Muscle layer of colon (tissue), 2 donors: Measurements from ENCODE around the gene KIF17.
"Not testable (repeated sequence)": the region's sequence is repeated elsewhere in the genome, so short reads cannot be mapped to it uniquely, and the experiment has no call there.

Experiments used
- H3K27ac ChIP-seq: one replicate; pipeline ENCODE4 v1.7.0; 2013; ENCODE audit warnings: low read depth, mild to moderate bottlenecking, low read length, moderate library complexity
- H3K27me3 ChIP-seq, 2 donors: one replicate each; pipeline ENCODE4 v1.7.0; 2013; ENCODE audit warnings: low read length in 2 of 2, mild to moderate bottlenecking in 2 of 2; ENCODE audit not compliant: insufficient read depth in 2 of 2, control insufficient read depth in 1 of 2
- H3K36me3 ChIP-seq: one replicate; pipeline ENCODE4 v1.7.0; 2013; ENCODE audit warnings: mild to moderate bottlenecking, low read length; ENCODE audit not compliant: insufficient read depth
- H3K4me1 ChIP-seq: one replicate; pipeline ENCODE4 v1.7.0; 2013; ENCODE audit warnings: mild to moderate bottlenecking, low read length; ENCODE audit not compliant: insufficient read depth
- H3K4me3 ChIP-seq, 2 donors: one replicate each; pipeline ENCODE4 v1.7.0; 2013; ENCODE audit warnings: low read length in 2 of 2, low read depth in 1 of 2, mild to moderate bottlenecking in 1 of 2, moderate library complexity in 1 of 2
- H3K9ac ChIP-seq: one replicate; pipeline ENCODE4 v1.7.0; 2013; ENCODE audit warnings: low read length
- H3K9me3 ChIP-seq: one replicate; pipeline ENCODE4 v1.7.0; 2013; ENCODE audit warnings: mild to moderate bottlenecking, low read length
- donor health status: abdominal sarcoma.
- donor health status: Adenocarcinoma of cecum.

The KIF17 gene

DNA sequence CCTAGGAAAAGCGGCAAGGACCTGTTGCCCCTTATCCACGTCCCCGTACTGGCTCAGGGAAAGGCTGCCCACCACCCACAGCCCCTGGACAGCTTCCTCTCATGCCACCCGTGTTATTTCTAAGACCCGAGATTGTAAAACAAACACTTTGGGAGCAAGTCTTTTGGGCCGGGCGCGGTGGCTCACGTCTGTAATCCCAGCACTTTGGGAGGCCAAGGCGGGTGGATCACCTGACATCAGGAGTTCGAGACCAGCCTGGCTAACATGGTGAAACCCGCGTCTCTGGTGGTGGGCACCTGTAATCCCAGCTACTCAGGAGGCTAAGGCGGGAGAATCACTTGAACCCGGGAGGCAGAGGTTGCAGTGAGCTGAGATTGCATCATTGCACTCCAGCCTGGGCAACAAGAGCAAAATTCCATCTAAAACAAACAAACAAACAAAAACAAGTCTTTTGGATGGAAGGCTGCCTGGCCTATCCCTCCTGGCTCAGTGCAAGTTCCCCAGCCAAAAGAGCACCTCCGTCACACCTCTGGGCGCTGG, 606 bp upstream of the KIF17 start:
- not testable (repeated sequence) for H3K4me1 ChIP-seq, H3K27me3 ChIP-seq, H3K36me3 ChIP-seq, H3K27ac ChIP-seq, H3K9ac ChIP-seq, H3K4me3 ChIP-seq, H3K9me3 ChIP-seq

- Histone ChIP-seq H3K27ac (no peak overlapping the region), H3K27me3 (peaks cover 0 to 12% of the 10 kb centered on the region in 2 donors), H3K4me1 (no peaks in the 10 kb centered on the region), H3K4me3 (no peak overlapping the region), H3K9ac (no peak overlapping the region), H3K9me3 (no peaks in the 10 kb centered on the region), H3K36me3 (no peaks in the 10 kb centered on the region)
These were observed 1.6 kb downstream of the KIF17 start for GRCh38 chr1:20716232-20716631.

DNA sequence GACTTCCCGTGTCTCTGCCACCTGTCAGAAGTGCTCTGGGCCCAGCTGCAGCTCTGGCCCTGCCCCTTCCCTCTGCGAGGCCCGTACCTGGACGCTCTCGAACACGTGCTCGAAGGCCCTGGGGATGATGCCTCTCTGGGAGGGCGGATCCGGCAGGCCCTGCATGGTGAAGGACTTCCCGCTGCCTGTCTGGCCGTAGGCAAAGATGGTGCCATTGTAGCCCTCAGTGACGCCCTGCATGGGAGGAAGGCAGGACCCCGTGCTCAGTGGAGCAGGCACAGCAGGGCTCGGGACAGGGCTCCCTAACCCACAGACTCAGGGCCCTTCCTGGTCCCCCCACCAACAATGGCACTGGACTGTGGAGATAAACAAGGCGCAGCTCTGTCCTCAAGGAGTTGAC, 2.4 kb downstream of the KIF17 start:
- H3K36me3 ChIP-seq = no peaks in the 10 kb centered on the region
- H3K27me3 ChIP-seq = peaks cover 0 to 16% of the 10 kb centered on the region in 2 donors
- no peaks in the 10 kb centered on the region for H3K9me3 ChIP-seq
- no peak overlapping the region for H3K9ac ChIP-seq
- no peaks in the 10 kb centered on the region for H3K4me1 ChIP-seq
- H3K27ac ChIP-seq = no peak overlapping the region
- H3K4me3 ChIP-seq = no peak overlapping the region

DNA sequence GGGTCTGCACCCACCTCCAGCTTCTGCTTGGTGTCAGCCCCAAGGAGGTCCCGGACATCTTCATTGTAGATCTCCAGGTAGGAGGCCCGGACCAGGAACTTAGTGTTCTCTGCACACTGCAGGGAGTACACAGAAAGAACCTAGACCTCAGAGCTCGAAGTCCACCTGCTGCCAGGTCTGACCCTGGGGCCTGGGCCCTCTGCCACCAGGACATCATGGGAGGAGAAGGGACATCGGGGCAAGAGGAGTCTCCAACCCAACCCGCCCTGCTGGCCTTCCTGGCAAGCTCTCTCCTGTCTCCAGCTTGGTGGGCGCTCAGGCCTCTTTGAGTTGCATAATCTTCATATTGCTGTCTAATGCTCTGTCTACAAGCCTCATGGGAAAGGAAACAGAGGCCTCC, 4.4 kb downstream of the KIF17 start:
- Histone ChIP-seq H3K27me3 (peaks cover 0 to 19% of the 10 kb centered on the region in 2 donors), H3K9me3 (no peaks in the 10 kb centered on the region), H3K27ac (no peak overlapping the region), H3K4me1 (no peaks in the 10 kb centered on the region), H3K4me3 (no peak overlapping the region), H3K9ac (no peak overlapping the region), H3K36me3 (no peaks in the 10 kb centered on the region)

DNA sequence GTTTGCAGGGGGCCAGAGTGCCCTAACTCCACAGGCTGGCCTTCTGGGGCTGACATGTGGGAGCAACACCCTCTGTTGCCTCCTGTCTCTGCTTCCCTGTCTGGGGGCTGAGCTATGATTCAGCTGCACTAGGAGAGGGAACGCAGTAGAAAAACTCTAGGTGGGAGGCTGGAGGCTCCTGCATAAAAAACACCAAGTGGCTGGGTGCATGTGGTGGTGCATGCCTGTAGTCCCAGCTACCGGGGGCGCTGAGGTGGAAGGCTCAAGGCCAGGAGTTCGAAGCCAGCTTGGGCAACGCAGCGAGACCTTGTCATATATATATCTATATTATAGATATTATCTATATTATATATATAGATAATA, 5.6 kb downstream of the KIF17 start:
- Histone ChIP-seq H3K27ac (no peak overlapping the region), H3K4me3 (no peak overlapping the region), H3K9ac (no peak overlapping the region), H3K36me3 (no peaks in the 10 kb centered on the region), H3K9me3 (no peaks in the 10 kb centered on the region), H3K4me1 (no peaks in the 10 kb centered on the region), H3K27me3 (peaks cover 0 to 17% of the 10 kb centered on the region in 2 donors)

- H3K4me3 ChIP-seq = no peak overlapping the region
- H3K4me1 ChIP-seq = no peaks in the 10 kb centered on the region
- peaks cover 0 to 10% of the 10 kb centered on the region in 2 donors for H3K27me3 ChIP-seq
- no peak overlapping the region for H3K9ac ChIP-seq
- no peak overlapping the region for H3K27ac ChIP-seq
- H3K36me3 ChIP-seq = no peaks in the 10 kb centered on the region
- H3K9me3 ChIP-seq = no peaks in the 10 kb centered on the region
These were observed 6.3 kb downstream of the KIF17 start for GRCh38 chr1:20711285-20712214.

- Histone ChIP-seq H3K9ac (no peak overlapping the region), H3K4me1 (no peaks in the 10 kb centered on the region), H3K4me3 (no peak overlapping the region), H3K27me3 (peaks cover 0 to 10% of the 10 kb centered on the region in 2 donors), H3K36me3 (no peaks in the 10 kb centered on the region), H3K9me3 (no peaks in the 10 kb centered on the region), H3K27ac (no peak overlapping the region)
These were observed 7.1 kb downstream of the KIF17 start for GRCh38 chr1:20710469-20711284.

DNA sequence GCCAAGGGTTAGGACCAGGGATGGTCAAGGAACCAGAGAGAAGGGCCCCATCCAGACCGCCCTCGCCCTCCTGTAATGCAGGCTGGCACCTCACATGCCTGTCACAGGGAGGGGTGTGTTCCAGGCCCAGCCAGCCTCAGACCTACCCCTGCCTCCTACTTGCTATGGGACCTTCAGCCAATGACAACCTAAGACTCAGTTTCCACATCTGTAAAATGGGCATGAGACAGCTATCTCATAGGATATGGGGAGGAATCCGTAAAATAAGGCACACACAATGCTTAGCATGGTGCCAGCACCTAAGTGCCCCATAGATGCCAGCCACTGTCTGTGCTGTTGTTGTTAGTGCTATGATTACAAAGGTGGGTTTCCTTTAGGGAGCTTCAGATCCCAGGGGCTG, 7.9 kb downstream of the KIF17 start:
- Histone ChIP-seq H3K9me3 (no peaks in the 10 kb centered on the region), H3K4me1 (no peaks in the 10 kb centered on the region), H3K27me3 (peaks cover 0 to 10% of the 10 kb centered on the region in 2 donors), H3K4me3 (no peak overlapping the region), H3K9ac (no peak overlapping the region), H3K36me3 (no peaks in the 10 kb centered on the region), H3K27ac (no peak overlapping the region)

GRCh38 chr1:20708891-20709290, 8.9 kb downstream of the KIF17 start:
- H3K4me1 ChIP-seq = no peaks in the 10 kb centered on the region
- H3K36me3 ChIP-seq = no peaks in the 10 kb centered on the region
- H3K9me3 ChIP-seq = no peaks in the 10 kb centered on the region
- no peak overlapping the region for H3K27ac ChIP-seq
- no peak overlapping the region for H3K9ac ChIP-seq
- H3K4me3 ChIP-seq = no peak overlapping the region
- peaks cover 0 to 10% of the 10 kb centered on the region in 2 donors for H3K27me3 ChIP-seq

DNA sequence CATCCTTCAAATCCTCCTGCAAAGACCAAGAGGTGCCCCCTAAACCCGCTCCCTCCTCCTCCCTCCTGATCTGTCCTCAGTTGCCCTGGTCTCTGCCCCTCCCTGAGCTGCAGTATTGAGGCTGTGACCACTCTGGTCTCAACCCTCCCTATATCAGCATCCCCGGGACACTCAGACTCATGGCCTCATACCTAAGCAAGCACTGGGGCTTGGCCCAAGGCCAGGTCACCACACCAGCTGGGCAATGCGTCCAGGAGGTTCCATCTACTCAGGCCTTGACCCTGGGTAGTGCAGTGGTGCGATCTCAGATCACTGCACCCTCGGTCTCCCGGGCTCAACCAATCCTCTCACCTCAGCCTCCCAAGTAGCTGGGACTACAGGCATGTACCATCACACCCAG, 9.8 kb downstream of the KIF17 start:
- H3K9ac ChIP-seq = no peak overlapping the region
- no peak overlapping the region for H3K4me3 ChIP-seq
- H3K9me3 ChIP-seq = no peaks in the 10 kb centered on the region
- H3K36me3 ChIP-seq = no peaks in the 10 kb centered on the region
- H3K27ac ChIP-seq = no peak overlapping the region
- H3K27me3 ChIP-seq = peaks cover 0 to 10% of the 10 kb centered on the region in 2 donors
- no peaks in the 10 kb centered on the region for H3K4me1 ChIP-seq

DNA sequence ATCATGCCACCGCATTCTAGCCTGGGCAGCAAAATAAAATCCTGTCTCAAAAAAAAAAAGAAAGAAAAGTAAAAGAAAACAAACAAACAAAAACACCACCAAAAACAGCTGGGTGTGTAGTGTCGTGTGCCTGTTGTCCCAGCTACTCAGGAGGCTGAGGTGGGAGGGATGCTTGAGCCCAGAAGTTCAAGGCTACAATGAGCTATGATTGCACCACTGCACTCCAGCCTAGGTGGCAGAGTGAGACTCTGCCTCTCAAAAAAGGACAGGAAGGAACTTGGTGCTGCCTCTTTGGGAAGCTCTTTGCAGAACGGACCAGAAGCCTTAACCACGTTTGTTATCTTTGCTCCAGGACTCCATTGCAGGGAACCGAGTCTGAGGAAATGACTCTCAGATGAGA, 11.0 kb downstream of the KIF17 start:
- Histone ChIP-seq H3K9ac (no peak overlapping the region), H3K9me3 (no peaks in the 10 kb centered on the region), H3K27ac (no peak overlapping the region), H3K4me1 (no peaks in the 10 kb centered on the region), H3K27me3 (peaks cover 0 to 10% of the 10 kb centered on the region in 2 donors), H3K36me3 (no peaks in the 10 kb centered on the region), H3K4me3 (no peak overlapping the region)
